HG02840 (cell line): ENCODE data around the gene RANBP10.
"Not testable (repeated sequence)": the region's sequence is repeated elsewhere in the genome, so short reads cannot be mapped to it uniquely, and the experiment has no call there.

Source experiments
- ATAC-seq: cut with Tn5 transposase; IDR thresholded peaks from one replicate; pipeline ENCODE4 v1.9.1; 2021; ENCODE audit warnings: mild to moderate bottlenecking, moderate library complexity, moderate number of reproducible peaks; ENCODE audit not compliant: unreplicated experiment, low FRiP score

Gene RANBP10

DNA sequence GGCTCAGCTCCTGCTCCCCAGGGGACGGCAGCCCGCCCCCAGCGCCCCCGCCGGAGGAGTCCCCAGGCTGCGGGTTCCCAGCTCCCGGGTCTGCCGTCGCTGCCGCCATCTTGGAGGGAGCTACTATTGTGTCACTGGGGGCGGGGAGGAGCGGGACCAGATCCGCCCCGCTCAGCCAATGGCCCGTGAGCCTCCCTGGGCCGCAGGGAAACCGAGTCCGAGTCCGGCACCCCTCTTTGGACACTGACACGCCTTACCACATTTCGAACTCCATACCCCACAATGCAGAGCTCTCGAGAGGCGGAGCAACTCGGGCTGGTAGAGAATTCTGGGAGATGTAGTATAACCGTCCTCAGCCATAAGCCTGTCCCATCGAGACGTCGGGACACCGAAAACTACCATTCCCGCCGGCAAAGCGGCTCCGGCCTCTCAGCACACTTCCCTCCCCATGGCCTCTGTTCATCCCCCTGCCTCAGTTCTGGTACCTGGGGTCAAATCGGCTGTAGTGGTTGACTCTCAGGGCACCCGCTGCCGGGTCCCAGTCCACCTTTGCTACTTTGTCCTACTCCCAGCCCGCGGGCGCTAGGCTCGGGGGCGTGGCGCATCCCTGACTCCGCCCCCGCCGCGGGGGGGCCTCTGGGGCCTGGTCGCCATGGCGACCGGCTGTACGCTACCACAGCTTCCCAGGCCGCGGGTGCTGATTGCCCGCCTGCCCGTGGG is at the start of gene RANBP10, which contains the start of gene TSNAXIP1:
Gene RANBP10 (minus strand): TSS at position 133 of the 720 bp plus-strand sequence. CDS start 24 bp downstream, at position 109.
Gene TSNAXIP1 (plus strand): TSS at position 462 of the 720 bp plus-strand sequence. CDS start 261 bp downstream, outside the sequence.
- ATAC-seq = peak; percentile 87

DNA sequence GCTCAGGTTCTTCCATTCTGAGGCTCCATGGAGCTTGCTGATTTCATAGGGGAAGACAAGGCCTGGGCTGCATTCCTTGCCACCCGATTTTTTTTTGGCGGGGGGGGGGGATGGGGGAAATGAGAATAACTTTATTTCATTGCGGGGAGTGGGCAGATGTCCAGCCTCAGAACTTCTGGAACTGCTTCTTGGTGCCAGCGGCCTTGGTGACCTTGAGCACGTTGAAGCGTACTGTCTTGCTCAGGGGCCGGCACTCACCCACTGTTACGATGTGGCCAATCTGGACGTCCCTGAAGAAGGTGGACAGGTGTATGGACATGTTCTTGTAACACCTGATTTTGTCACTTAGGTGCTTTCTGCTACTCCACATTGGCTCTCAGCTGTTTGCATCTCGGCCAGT is 49.4 kb upstream of the RANBP10 start:
- ATAC-seq = no peak

DNA sequence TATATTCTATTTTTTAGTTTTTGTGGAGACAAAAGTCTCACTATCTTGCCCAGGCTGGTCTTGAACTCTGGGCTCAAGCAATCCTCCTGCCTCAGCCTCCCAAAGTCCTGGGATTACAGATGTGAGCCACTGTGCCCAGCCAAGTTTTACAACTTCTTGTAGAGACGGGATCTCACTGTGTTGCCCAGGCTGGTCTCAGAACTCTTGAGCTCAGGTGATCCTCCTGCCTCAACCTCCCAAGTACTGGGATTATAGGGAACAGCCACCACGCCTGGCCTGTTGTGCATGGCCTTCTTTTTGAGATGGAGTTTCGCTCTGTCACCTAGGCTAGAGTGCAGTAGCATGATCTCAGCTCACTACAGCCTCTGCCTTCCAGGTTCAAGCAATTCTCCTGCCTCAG is 47.3 kb upstream of the RANBP10 start:
- ATAC-seq = no peak

DNA sequence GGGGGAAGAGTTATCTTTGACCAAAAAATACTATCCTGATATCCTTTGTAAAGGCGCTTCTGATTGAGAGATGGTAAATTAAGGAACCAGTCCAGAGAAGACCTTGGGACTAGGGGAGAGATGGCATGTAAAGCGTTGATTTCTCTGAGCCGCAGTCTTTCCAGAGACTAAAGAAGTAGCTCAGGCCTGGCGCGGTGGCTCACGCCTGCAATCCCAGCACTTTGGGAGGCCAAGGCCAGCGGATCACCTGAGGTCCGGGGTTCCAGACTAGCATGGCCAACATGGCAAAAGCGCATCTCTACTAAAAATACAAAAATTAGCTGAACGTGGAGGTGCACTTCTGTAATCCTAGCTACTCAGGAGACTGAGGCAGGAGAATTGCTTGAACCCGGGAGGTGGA is 41.8 kb upstream of the RANBP10 start:
- no peak for ATAC-seq

DNA sequence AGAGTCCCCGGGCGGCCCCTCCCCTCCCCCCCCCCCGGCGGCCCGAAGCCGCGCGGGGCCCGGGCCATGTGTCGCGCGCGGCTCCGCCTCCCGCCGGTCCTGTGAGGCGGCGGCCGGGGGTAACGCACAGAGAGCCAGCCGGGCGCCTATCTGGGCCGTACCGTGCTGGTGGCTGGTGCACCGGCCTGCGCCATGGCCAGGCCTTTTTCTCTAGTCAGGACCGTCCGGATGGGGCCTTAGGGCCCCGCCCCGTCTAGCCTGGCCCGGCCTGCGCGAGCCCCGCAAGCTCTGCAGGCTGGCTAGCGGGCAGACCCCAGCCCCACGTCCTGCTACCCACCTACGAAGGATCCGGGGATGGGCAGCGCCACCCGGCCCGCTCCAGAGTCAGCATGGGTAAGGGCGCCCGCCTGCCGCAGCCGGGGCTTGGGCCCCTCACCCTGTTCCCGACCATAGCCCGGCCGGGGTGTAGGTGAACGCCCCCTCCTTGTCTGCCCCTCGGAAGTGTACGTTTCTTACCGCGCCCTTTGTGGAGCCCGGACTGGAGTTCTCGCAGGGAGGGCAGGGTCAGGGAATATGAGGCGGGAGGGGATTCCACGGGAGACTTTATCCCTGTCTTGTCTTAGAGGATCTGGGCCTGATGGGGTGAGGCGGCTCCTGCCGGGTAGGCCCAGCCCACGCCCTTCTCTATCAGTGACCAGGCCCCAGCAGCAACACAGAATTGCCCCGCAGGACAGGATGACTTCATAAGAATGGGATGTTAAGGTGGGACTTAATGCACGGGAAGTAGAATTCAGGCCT is 40.9 kb upstream of the RANBP10 start, which contains the start of gene CENPT:
Gene CENPT (minus strand): TSS at position 630 of the 798 bp plus-strand sequence. CDS start 13,834 bp downstream, outside the sequence.
- peak; percentile 36 for ATAC-seq

DNA sequence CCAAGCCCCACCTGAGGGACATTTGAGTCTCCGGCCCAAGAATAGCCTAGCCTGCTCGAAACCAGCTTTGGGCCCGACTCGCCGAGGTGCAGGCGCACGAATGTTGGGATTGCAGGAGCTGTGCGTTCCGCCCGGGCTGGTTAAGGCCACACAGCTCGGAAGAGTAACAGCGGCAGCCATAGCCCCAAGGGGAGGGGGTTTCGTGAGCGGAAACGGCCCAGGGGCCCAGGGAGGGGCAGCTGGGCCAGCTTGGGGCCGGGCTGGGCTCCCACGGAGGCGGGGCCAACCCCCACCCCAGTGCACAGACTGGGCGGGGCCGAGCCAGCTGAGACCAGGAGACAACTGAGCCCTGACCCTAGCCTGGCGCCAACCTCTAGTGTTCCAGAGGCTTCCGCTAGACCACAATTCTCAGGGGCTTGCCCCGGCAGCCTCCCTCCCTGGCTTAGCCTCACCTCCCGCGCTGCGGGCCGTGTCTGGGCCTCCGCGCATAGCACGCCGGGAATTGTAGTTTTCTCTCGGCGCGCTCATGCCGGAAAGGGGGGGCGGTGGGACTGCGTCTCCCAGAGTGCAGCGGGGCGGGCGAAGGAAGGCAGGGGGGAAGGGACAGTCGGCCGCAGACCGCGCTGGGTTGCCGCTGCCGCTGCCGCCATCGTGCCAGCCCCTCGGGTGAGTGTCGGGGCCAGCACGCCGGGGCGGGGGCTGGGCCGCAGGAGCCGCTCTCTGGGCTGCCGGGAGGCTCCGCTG is 40.1 kb upstream of the RANBP10 start, which contains the start of gene NUTF2:
Gene NUTF2 (plus strand): TSS at position 614 of the 744 bp plus-strand sequence. CDS start 18,198 bp downstream, outside the sequence.
- peak; percentile 58 for ATAC-seq

DNA sequence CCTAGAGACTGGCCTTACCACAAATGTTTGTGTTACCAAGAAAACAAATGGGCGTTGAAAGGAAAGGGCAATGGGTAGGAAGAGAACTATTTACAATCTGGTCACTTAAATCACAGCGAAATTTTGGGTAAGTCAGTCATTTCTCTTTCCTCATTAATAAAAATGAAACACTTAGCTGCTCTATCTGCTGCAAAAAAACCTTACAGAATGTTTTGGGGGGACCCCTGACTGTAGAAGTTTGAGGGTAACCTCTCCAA is 39.6 kb upstream of the RANBP10 start:
- ATAC-seq = no peak

DNA sequence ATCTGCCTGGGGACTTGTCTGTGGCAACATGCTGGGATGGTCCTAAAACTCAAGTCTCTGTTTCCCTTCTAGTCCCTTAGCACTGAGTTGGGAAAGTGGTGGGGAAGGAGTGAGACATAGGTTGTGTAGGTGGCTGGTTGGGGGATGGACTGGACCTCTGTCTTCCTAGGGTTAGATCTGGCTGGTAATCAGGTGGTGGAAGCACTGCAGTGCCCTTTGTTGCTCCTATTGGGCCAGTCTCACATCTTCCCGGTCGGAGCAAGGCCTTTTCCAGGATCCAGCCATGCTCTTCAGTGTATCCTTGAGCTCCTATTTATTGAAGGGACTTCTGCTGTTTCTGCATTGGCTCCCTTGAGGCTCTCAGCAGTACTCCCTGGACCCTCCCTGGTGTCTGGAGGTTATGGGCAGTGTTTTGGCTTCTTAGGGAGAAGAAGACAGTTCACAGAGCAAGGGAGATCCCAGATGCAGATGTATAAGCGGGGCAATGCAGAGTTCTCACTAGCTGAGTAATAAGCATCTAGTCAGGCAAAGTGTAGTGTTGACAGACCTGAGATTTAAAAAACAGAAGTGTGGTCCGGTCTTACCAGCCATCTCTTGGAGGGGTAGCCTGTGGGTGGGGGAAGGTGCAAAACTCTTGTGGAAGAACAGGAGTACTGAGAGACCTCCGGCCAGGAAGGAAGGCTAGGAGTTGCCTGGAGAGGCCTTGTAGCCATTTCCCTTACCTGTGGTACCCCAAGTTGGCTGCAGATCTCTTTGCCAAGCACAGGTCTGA is 39.1 kb upstream of the RANBP10 start:
- ATAC-seq = no peak

DNA sequence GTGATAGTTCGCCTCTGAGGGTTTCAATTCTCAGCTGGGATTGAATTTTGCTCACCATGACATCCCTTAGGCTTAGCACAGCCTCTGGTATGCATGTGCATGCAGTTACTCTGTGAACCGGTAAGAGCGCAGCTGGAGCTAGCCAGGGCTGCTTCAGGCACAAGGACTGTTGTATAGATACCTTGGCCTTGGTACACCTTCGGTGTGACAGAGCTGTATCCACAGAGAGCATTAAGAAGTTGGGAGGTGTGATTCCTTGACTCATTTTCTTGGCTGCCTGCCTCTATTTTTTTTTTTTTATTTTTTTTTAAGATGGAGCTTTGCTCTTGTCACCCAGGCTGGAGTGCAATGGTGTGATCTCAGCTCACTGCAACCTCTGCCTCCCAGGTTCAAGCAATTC is 38.1 kb upstream of the RANBP10 start:
- ATAC-seq = no peak

DNA sequence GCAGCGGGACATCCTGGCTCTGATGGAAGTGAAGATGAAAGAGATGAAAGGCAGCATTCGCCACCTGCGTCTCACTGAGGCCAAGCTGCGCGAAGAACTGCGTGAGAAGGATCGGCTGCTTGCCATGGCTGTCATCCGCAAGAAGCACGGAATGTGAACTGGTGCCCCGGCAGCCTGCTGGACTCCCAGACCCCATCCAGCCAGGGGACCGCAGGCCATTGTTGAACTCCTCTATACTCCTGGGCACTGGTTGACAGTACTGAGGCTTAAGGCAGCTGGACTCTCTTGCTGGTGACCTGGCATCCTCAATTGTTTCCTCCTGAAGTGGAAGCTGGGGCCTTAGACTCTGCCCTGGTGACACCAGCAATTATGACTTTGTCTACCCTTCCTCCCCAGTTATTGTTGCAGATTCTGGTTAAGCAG is 37.0 kb upstream of the RANBP10 start:
- no peak for ATAC-seq

DNA sequence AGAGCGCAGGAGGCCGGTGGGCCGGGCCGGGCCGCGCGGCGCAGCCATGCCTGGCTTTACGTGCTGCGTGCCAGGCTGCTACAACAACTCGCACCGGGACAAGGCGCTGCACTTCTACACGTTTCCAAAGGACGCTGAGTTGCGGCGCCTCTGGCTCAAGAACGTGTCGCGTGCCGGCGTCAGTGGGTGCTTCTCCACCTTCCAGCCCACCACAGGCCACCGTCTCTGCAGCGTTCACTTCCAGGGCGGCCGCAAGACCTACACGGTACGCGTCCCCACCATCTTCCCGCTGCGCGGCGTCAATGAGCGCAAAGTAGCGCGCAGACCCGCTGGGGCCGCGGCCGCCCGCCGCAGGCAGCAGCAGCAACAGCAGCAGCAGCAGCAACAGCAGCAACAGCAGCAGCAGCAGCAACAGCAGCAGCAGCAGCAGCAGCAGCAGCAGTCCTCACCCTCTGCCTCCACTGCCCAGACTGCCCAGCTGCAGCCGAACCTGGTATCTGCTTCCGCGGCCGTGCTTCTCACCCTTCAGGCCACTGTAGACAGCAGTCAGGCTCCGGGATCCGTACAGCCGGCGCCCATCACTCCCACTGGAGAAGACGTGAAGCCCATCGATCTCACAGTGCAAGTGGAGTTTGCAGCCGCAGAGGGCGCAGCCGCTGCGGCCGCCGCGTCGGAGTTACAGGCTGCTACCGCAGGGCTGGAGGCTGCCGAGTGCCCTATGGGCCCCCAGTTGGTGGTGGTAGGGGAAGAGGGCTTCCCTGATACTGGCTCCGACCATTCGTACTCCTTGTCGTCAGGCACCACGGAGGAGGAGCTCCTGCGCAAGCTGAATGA is 36.4 kb upstream of the RANBP10 start:
- ATAC-seq = peak; percentile 7

DNA sequence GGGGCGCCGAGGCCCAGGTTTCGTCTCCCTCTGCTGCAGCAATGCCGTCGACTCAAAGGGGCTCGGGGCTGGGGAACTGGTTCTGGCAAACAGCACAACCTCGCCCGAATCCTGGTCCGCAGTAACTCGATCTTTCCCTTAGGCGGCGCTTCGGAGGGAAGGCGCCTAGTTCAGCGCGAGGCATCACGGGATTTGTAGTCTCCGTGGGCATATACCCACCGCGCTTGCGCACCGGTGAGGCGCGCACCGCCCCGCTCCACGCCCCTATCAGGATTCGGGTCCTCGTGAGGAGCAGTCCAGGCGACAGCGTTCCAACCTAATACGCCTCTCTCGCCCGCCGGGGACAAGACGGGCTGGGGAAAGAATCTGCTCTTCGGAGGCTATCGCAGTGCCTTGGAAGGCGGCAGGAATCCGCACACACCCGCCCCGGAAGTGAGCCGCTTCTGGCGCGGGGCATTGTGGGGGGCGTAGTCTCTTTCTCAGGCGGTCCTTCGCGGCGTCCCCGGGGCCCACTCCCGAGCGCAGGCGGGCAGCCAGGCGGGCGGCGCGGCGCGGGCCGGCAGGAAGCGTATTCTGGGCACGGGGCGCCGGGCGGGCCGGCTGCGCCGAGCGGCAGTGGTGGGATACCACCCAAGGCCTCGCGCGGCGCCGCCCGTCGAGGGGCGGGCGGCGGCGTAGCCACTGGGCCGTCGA is 35.6 kb upstream of the RANBP10 start, which contains the start of gene THAP11:
Gene THAP11 (plus strand): TSS at position 505 of the 693 bp plus-strand sequence. CDS start 235 bp downstream, outside the sequence.
- ATAC-seq = peak; percentile 50

DNA sequence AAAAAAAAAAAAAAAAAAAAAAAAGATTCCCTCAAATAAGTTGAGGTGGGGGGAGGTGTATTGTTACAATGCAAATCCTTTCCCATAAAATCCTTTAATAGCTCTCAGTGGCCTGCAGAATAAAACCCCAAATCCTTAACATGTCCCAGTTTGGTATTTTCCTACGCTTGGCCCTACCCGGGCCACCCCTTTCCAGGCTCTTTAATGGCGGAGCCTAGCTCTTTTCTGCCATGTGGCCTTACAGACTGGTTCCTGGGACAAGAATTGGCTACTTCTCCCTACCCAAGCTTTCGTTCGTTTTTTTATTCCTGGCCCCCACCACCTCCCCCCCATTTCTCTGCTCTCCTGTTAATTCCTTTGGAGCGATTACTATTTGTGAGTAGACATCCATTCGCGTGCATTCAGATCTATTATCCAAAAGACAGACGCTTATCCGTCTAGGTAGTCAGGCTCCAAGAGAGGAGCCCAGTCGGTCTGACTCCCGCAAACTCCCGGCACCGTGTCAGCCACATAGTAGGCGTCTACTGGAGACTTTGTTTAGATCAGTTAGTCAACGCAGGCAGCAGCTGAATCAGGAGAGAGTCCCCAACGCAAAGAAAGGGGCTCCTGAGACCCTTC is 34.9 kb upstream of the RANBP10 start:
- no peak for ATAC-seq

DNA sequence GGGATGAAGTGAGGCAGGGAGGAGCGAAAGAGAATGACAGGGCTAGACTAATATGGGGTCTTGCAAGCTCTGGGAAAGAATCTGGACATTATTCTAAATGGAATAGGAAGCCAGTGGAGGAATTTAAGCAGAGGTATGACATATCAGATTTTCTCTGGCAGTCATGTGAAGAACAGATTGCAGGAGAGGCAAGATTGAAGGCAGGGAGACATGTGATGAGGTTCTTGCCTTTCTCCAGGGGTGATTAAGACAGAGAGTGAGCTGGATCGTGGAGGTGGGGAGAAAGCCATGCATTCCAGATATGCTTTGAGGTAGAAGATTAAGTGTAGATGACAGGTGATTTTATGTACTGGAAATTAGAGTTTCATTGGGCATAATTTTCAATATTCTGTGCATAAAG is 31.5 kb upstream of the RANBP10 start:
- no peak for ATAC-seq

DNA sequence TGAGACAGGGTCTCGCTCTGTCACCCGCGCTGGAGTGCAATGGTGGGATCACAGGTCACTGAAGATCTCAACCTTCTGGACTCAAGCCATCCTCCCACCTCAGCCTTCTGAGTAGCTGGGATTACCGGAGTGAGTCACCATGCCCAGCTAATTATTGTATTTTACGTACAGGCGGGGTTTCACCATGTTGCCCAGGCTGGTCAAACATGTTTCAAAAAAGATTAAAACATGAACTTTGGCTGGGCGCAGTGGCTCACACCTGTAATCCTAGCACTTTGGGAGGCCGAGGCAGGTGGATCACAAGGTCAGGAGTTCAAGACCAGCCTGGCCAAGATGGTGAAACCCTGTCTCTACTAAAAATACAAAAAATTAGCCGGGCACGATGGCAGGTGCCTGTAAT is 30.8 kb upstream of the RANBP10 start:
- not testable (repeated sequence) for ATAC-seq

DNA sequence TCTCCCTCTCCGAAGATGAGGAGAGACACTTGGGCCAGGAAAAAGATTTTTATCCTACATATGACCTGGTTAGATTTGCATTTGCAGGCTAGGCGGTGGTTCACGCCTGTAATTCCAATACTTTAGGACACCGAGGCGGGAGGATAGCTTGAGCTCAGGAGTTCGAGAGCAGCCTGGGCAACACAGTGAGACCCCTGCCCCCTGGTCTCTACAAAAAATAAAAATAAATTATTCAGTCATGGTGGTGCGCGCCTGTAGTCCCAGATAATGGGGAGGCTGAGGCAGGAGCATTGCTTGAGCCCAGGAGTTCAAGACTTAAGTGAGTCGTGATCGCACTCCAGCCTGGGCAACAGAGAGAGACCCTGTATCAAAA is 27.9 kb upstream of the RANBP10 start:
- no peak for ATAC-seq

DNA sequence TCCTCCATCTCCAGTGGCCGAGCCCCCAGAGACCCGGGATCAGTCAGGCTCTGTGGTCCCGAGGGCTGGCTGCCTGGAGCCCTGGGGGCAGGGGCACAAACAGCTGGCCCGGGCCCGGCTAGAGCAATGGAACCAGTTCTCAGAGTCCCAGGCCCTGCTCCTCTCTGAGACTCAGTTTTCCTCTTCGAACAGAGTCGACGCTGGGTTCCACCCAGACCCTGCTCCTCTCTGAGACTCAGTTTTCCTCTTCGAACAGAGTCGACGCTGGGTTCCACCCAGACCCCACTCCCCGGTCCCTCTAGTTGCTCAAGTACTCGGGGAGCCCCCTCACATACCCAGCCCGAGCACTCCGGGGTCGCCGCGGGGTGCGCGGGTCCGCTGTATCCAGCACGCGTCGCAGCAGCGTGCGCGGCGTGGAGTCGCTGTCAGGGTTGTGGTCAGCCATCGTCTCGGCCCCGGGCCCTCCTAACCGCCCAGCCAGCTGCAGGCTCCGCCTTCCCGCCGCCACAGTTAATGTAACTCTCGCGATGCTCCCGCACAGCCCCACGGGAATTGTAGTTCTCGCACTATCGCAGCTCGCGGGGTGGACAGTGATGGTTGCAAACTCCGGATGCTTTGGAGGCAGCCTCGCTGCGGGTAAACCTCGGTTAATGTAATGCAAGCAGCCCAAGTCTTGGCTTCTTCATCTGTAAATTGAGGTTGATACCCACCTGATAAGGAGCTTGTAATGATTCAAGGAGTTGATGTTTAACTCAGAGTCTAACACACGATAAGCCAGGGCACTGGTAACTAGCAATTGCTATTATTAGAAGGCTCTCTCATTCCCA is 27.3 kb upstream of the RANBP10 start:
- ATAC-seq = peak; percentile 92
